Measurements from ENCODE around the gene STXBP1. TPM values are rescaled to one million over a fixed set of nuclear protein-coding genes. Genes with fewer than 3 reads are reported as not detected.

The STXBP1 gene
- total RNA-seq, 2 donors from 2014 or later, result 66.2 to 87.3 TPM

DNA sequence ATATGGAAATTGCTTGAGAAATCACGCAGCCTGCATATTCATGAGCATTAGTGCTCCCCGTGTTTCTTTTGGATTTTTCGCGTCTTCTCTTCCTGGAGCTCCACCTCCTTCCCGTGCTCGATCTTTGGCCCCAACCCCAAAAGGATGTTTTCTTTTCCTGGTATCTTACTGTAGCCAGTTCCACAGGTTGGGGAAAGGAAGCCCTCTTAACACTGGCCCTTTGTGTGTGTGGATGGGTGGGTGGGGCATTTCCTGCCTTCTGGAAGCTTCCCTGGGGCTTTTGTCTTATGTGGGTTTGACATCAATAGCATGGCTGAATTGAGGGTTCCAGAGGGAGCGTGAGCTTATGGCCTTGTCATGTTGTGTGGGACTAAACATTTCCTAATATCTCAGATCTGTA lies 21.9 kb downstream of the STXBP1 start:
- H3K27me3 ChIP-seq (replicated peaks; ENCODE audit: insufficient read depth), result no peaks in the 10 kb centered on the region
- TF ChIP-seq, protein P1, sequence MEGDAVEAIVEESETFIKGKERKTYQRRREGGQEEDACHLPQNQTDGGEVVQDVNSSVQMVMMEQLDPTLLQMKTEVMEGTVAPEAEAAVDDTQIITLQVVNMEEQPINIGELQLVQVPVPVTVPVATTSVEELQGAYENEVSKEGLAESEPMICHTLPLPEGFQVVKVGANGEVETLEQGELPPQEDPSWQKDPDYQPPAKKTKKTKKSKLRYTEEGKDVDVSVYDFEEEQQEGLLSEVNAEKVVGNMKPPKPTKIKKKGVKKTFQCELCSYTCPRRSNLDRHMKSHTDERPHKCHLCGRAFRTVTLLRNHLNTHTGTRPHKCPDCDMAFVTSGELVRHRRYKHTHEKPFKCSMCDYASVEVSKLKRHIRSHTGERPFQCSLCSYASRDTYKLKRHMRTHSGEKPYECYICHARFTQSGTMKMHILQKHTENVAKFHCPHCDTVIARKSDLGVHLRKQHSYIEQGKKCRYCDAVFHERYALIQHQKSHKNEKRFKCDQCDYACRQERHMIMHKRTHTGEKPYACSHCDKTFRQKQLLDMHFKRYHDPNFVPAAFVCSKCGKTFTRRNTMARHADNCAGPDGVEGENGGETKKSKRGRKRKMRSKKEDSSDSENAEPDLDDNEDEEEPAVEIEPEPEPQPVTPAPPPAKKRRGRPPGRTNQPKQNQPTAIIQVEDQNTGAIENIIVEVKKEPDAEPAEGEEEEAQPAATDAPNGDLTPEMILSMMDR (IDR thresholded peaks at IDR 0.05), result no peak
- H3K4me1 ChIP-seq (ENCODE audit: control insufficient read depth in 1 of 2, low read depth in 2 of 2), result no peaks in the 10 kb centered on the region
- ATAC-seq (ENCODE audit: insufficient number of reproducible peaks, low FRiP score, low read depth) (no peak), DNase-seq (ENCODE audit: low spot score) (no peak)
- H3K4me3 ChIP-seq, result no peak overlapping the region
- no peak overlapping the region for H3K27ac ChIP-seq
- H3K36me3 ChIP-seq, result no peaks in the 10 kb centered on the region
- H3K9me3 ChIP-seq, result no peaks in the 10 kb centered on the region

DNA sequence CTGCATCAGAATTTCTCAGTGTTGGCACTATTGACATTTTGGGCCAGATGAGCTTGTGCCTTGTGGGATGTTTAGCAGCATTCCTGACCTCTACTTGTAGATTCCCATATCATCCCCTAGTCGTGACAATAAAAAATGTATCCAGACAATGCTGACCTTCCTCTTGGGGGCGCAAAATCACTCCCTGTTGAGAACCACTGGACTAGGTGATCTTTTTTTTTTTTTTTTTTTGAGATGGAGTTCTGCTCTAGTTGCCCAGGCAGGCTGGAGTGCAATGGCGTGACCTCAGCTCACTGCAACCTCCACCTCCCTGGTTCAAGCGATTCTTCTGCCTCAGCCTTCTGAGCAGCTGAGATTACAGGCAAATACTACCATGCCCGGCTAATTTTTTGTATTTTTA lies 22.6 kb downstream of the STXBP1 start:
- Histone ChIP-seq H3K9me3 (no peaks in the 10 kb centered on the region), H3K4me1 (ENCODE audit: control insufficient read depth in 1 of 2, low read depth in 2 of 2) (no peaks in the 10 kb centered on the region), H3K27ac (no peak overlapping the region), H3K27me3 (replicated peaks; ENCODE audit: insufficient read depth) (no peaks in the 10 kb centered on the region), H3K4me3 (no peak overlapping the region), H3K36me3 (no peaks in the 10 kb centered on the region)
- ATAC-seq (ENCODE audit: insufficient number of reproducible peaks, low FRiP score, low read depth), result no peak
- TF ChIP-seq, protein P1 (IDR thresholded peaks at IDR 0.05), result no peak
- no peak for DNase-seq (ENCODE audit: low spot score)

DNA sequence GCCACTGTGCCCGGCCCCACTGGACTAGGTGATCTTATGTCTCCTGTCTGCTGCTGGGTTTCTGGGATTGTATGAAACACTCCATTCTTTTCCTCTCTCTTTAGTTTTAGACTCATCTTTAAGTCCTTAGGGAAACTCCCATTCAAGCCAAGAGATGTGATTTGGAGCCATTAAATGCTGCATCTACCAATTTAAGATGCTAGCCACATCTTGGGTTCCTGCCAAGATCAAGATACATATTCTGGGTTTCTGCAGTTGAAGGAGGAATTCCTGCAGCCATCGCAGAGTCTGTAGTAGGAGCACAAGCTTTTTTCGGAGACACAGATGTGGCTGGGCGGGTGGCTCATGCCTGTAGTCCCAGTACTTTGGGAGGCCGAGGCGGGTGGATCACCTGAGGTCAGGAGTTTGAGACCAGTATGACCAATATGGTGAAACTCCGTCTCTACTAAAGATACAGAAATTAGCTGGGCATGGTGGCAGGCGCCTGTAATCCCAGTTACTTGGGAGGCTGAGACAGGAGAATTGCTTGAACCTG lies 23.2 kb downstream of the STXBP1 start:
- no peak overlapping the region for H3K27ac ChIP-seq
- no peak for ATAC-seq (ENCODE audit: insufficient number of reproducible peaks, low FRiP score, low read depth)
- H3K9me3 ChIP-seq, result no peaks in the 10 kb centered on the region
- no peaks in the 10 kb centered on the region for H3K27me3 ChIP-seq (replicated peaks; ENCODE audit: insufficient read depth)
- H3K4me1 ChIP-seq (ENCODE audit: control insufficient read depth in 1 of 2, low read depth in 2 of 2), result no peaks in the 10 kb centered on the region
- H3K36me3 ChIP-seq, result no peaks in the 10 kb centered on the region
- DNase-seq (ENCODE audit: low spot score), result no peak
- TF ChIP-seq, protein P1 (IDR thresholded peaks at IDR 0.05), result no peak
- H3K4me3 ChIP-seq, result no peak overlapping the region

DNA sequence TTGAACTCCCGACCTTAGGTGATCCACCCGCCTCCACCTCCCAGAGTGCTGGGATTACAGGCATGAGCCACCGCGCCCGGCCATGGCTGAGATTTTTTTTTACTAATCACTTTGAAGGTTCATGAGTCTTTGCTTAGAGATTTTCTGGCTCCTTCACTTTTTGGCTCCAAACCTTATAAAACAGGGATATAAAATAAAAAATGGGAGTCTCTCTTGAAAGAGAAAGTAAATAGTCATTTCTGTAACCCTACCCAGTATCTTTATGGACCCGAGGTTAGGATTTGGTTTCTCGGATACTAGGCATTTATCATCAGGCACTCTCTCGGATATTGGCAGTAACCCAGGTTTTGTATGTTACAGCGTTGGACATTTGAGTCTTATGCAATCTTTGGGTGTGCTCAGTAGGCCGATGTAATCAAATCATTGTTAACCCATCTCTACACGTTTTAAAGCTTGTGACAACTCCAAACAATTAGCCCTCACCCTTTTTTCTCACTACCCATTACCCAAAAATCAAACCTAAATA lies 25.3 kb downstream of the STXBP1 start:
- H3K4me1 ChIP-seq (ENCODE audit: control insufficient read depth in 1 of 2, low read depth in 2 of 2), result peaks cover 0 to 2% of the 10 kb centered on the region in 2 donors
- ATAC-seq (ENCODE audit: insufficient number of reproducible peaks, low FRiP score, low read depth) (no peak), DNase-seq (ENCODE audit: low spot score) (no peak)
- no peaks in the 10 kb centered on the region for H3K9me3 ChIP-seq
- H3K27ac ChIP-seq, result no peak overlapping the region
- H3K36me3 ChIP-seq, result no peaks in the 10 kb centered on the region
- no peaks in the 10 kb centered on the region for H3K27me3 ChIP-seq (replicated peaks; ENCODE audit: insufficient read depth)
- TF ChIP-seq, protein P1 (IDR thresholded peaks at IDR 0.05), result no peak
- no peak overlapping the region for H3K4me3 ChIP-seq

DNA sequence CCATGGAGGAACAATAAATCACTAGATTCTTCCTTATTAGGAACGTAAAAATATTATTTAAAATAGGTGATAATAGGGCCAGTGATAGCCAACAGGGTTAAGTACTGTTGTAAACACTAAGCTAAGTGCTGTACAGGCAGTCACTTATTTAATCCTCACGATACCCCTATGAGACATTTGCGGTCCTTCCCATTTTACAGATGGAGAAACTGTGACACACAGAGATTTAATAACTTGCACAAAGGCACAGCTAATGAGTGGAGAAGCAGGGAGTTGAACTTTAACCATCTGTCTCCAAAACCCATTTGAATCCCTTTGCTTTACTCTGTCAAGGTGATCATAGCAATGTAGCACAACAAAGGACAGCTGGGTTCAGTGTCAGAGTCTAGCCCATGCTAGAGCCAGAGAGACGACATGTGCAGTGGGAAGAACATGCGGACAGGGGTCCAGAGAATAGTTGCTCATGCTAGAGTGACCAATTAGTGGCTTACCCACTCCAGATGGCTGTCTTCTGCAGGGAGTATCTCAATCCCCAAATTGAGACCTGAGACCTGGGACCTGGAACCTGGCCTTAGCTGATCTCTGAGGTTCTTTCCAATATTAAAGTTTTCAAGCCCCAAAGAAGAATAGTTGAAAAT lies 28.9 kb downstream of the STXBP1 start:
- DNase-seq (ENCODE audit: low spot score) (no peak), ATAC-seq (ENCODE audit: insufficient number of reproducible peaks, low FRiP score, low read depth) (no peak)
- H3K36me3 ChIP-seq, result no peaks in the 10 kb centered on the region
- no peak overlapping the region for H3K4me3 ChIP-seq
- H3K9me3 ChIP-seq, result no peaks in the 10 kb centered on the region
- no peak overlapping the region for H3K27ac ChIP-seq
- no peaks in the 10 kb centered on the region for H3K27me3 ChIP-seq (replicated peaks; ENCODE audit: insufficient read depth)
- TF ChIP-seq, protein P1 (IDR thresholded peaks at IDR 0.05), result no peak
- H3K4me1 ChIP-seq (ENCODE audit: control insufficient read depth in 1 of 2, low read depth in 2 of 2), result peaks cover 0 to 21% of the 10 kb centered on the region in 2 donors

Data from thoracic aorta (tissue), 2 donors.